HG02852 (cell line): Measurements from ENCODE around the gene C1QTNF2.
A peak's percentile ranks its signal among the peaks of the same experiment; 100 is the strongest.
"Not testable (repeated sequence)": the region's sequence is repeated elsewhere in the genome, so short reads cannot be mapped to it uniquely, and the experiment has no call there.

Source experiments
- ATAC-seq: cut with Tn5 transposase; IDR thresholded peaks from one replicate; pipeline ENCODE4 v1.9.1; 2021; ENCODE audit warnings: mild to moderate bottlenecking, moderate library complexity; ENCODE audit not compliant: unreplicated experiment

Gene C1QTNF2

GRCh38 chr5:160347448-160347847 is 23.0 kb downstream of the C1QTNF2 start:
- ATAC-seq: no peak

DNA sequence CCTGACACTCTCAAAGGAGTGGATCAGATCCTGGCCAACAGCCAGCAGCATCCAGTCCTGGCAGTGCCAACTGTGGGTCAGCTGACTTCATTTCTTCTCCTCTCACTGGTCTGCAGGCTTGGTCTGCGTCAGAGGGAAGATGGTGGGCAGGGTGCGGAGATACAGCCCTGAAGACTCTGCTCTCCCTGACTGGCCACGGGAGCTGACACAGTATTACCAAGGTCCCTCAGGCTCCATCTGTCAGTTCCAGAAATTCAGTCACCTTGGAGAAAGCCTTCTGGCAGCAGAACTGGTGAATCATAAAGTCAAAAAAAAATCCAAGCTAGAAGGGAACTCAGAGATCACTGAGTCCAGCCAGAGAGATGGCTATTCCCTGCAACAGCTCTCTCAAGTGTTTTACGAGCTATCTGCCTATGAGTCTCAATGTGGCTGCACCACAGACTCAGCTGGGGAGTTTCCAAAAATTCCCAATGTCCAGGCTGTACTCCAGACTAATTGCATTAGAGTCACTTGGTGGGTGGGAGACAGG is 27.9 kb downstream of the C1QTNF2 start:
- no peak for ATAC-seq

GRCh38 chr5:160341309-160341870 is 29.0 kb downstream of the C1QTNF2 start:
- ATAC-seq: no peak

DNA sequence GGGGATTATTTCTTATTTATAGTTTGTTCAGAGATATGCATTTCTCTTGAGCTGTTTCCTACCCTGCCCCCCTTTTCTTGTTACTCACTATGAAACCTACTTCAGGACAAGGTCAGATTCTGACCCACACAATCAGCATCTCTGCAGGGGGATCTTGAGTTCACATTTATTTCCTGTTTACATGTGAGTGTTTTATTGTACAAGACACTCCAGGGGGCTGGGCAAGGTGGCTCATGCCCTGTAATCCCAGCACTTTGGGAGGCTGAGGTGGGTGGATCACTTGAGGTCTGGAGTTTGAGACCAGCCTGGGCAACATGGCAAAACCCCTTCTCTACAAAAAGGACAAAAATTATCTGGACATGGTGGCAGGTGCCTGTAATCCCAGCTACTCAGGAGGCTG is 29.9 kb downstream of the C1QTNF2 start:
- not testable (repeated sequence) for ATAC-seq

- no peak for ATAC-seq
Measured at GRCh38 chr5:160339406-160340130, 30.9 kb downstream of the C1QTNF2 start.

DNA sequence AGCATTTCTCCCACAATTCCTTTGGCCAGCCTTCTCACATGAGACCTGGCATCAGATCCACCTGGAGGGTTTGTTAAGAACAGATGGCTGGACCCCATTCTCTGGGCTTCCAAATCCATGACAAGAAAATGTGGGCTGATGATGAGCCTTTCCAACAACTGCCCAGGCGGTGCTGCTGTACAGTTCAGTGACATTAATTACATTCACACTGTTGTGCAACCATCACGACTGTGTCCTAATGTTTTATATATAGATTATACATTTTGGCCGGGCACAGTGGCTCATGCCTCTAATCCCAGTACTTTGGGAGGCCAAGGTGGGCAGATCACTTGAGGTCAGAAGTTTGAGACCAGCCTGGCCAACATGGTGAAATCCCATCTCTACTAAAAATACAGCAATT is 35.7 kb downstream of the C1QTNF2 start:
- not testable (repeated sequence) for ATAC-seq

GRCh38 chr5:160333721-160334120 is 36.7 kb downstream of the C1QTNF2 start:
- no peak for ATAC-seq

DNA sequence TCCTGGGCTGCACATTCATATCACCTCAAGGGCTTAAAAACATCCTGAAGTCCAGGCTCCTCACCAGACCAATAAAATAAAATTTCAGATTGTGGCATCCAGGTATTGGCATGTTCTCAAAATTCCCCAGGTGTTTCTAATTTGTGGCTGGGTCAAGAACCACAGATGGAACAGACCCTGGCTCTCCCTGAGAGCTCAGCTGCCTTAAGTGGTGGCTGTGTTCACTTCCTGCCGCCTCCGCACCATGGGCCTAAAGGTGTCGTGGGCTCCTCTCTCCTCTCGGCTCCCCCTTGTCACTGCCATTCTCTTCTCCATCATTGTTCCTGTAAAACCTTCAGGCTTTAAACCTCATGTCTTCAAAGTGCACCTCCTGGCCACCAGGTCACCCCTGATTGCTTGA is 40.2 kb downstream of the C1QTNF2 start:
- ATAC-seq: no peak

DNA sequence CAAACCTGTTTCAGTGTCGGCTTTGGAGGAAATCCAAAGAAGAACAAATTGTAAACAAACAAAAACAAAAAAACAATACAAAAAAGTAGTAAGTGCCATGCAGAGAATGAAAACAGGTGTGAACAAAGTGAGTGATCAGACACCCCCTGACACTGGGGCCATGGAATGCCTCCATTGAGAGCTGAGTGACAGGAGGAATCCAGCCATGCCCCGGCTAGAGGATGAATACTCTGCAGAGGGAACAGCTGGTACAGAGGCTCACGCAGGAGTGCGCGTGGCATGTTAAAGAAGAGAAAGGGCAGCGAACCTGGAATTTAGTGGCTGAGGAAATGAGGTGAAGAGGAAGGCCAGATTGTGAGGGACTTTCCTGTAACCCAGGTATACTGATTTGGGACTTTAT is 42.6 kb downstream of the C1QTNF2 start:
- no peak for ATAC-seq

DNA sequence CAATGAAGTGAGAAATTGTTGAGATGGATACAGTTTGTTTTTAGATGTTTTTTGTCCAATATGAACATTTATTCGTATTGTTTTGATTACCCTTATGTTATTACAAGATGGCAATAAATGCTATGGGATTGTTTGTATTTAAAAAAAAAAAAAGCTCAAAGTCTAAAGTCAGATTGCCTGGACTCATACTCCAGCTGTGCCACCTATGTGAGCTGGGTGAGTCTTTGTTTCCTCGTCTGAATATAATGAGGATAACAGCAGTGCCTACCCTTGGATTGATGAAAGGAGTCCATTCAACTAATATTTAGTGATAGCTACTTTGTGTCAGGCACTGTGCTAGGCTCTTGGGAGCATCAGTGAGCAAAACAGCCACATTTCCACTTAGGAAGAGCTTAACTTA is 43.4 kb downstream of the C1QTNF2 start:
- no peak for ATAC-seq

GRCh38 chr5:160325716-160326115 is 44.7 kb downstream of the C1QTNF2 start:
- no peak for ATAC-seq

DNA sequence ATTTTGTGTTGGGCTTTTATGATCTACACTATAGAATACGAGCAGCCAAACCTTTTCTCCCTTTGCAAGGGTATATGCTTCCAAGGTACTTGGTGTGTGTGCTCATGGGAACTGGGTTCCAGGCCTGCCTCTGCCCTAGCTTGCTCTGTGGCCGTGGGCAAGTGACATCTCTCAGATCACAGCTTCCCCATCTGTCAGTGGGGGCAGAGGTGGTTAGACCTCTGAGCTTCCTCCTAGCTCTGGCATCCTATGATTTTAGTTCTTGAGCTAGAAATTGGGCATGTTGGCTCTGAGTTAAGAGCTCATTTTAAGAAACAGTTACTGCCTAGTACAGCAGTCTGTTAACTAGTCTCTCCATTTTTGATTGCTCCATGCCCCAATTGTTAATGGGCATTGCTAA is 45.5 kb downstream of the C1QTNF2 start:
- ATAC-seq: no peak

DNA sequence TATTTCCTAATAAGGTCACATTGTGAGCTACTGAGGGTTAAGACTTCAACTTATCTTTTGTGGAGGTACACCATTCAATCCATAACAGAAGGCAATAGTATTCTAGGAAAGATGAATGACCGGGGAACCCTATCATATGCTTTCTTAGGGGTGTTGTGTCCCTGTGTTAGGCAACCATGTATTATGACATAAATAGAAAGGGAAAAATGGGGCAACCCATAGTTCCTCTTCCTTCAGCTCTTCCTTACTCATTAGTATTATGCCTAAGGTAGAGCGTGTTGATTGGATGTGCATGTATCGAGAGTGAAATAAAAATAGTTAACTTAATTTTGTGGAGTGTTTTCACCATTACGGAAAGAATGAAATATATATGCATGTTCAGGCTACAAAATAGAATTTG is 52.0 kb downstream of the C1QTNF2 start:
- no peak for ATAC-seq

GRCh38 chr5:160317434-160317833 is 53.0 kb downstream of the C1QTNF2 start:
- ATAC-seq: no peak

GRCh38 chr5:160315968-160316367 is 54.5 kb downstream of the C1QTNF2 start:
- no peak for ATAC-seq

DNA sequence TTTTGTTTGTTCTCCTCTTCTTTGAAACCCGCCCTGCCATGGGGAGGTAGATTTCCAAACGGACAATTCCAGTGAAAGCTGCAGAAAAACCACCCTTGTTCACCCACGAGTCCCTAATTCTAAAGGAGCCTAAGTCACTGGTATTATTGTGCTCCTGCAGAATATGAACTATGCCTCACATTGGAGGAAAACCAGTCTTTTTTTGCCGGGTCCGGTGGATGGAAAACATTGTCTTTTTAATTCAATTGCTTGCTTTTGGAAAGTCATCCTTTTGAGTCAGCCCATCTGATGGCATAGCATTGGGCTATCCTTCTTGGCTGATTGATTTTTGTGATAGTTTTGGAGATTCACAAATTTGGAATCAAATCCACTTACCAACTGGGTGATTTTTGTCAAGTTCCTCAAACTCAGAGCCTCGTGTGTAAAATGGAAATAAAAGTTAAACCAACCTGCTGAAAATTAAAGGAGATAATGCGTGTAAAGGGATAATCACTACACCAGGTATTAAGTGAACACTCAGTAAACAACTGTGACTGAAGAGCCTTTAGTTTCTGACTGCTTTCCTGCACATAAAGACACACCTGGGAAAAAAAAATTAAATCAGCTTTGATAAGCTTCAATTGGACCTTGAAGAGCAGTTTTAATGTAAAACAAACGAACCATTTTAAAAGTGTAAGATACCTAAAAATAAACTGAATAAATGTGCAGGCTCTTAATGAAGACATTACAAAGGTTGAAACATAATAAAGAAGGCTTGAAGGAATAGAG is 57.3 kb downstream of the C1QTNF2 start:
- ATAC-seq: no peak

DNA sequence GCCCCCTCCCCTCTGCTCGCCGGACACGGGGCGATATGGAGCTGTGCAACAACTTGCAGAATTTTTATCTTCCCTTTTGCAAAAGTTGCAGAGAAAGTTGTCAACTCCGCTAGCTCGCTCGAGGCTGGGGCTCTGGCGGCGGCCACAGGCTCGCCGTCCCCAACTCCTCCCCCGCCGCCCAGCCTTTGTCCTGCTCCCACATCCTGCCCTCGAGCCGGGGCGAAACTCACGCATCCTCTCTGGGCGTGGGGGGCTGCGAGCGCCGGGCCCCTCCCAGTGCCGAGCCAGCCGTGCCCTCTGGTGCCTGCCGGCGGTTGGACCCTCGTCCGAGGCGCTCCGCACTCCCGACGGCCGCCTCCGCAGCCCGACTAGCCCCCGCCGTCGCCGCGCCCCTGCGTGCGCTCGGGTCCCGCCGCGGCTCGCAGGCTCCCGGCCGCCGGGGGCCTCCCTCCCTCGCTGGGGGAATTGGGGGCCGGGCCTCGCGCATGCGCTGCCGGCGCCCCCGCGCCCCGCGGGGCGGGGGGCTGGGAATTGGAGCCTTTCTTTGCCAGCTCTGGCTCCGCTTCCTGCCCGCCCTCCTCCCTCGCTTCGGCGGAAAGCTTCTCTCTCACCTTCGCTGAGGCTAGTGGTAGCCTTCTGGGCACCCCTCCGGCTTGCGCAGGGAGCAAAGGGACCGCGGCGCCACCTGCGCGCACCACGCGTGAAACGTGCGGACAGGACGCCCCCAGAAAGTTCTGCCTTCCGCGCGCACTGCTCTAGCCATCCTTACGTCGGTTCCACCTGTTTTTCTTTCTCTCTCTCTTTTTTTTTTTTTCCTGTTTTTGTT is 58.1 kb downstream of the C1QTNF2 start, which contains the start of gene CCNJL:
CCNJL (minus strand) TSS at position 431 of the 826 bp plus-strand sequence. CDS start 641 bp downstream, outside the sequence.
- ATAC-seq: peak; percentile 67

DNA sequence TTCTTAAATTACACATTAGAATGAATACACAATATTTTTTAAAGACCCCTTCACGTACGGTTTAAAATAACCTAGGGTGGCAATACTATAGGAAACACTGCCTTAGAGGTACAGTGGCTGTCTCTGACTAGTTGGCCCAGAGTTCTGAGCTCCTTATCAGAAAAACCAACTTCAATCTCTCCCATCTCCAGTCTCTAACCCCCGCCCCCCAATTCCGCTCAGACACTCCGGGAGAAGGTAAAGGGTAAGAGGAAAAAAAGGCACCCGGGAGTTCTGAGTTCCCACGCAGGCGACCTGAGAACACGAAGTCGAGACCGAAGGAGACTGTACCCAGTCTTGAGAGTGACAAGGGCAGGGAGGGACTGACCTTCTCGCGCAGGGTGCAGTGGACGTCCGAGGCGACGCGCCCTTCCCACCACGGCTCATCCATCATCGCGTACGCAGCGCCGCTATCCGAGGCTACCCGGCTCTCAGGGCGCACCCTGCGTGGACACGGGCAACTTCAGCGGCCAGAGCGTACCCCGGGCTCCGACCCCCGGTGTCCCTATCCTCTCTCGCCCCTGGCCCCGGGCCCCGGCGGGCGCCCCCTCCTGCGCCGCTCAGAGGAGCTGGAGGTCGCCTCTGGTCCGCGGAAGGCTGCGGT is 58.8 kb downstream of the C1QTNF2 start:
- peak; percentile 23 for ATAC-seq

DNA sequence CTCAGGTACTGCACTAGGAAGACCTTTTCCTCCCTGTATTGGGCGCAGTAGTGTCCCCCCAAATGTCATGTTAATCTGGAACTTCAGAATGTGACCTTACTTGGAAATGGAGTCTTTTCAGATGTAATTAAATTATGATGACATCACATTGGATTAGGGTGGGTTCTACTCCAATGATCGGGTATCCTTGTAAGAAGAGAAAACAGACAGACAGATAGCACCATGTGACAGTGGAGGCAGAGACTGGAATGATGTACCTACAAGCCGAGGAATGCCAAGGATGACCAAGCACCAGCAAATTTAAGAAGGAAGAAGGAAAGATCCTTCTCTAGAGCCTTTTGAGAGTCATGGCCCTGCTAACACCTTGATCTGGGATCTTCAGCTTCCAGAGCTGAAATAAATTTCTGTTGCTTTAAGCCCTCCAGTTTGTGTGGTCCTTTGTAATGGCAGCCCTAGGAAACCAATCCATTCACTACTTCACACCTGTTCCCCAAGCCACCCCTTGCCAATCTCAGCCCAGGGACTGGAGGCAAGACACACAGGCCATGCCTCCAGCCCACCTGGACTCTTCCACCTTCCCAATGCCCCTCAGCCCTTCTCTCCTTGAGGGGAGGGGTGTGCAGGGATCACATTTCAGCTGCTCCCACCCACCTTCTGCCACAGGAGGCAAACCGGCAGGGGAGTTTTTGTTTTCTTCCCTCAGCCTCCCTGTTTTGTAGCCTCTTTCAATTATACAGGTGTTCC is 59.7 kb downstream of the C1QTNF2 start:
- no peak for ATAC-seq

DNA sequence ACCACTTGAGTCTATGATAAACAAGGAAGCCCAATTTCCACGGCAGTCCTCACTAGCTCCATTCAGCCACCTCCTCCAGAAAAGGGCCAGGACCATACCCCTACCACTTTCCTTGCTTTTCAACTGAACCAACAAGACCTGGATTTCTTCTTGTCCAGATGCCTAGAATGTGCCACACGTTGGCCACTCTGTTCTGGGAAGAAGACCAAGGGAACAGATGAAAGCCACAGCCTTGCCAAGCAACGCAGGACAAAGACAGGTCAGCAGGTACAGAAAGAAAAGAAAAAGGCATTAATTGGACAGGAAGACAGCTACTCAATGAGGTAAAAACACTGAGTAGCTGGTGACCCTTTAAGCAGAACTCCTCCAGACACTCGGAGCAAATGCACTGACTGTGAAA is 60.3 kb downstream of the C1QTNF2 start:
- ATAC-seq: no peak
